Stimulated activated CD4-positive, alpha-beta T cell treated with anti-CD3 and anti-CD28 coated beads, TNF-alpha, amount 100 ng/mL, for 24 hours (primary cell): ENCODE results near the gene TENT4A.
A peak's percentile ranks its signal among the peaks of the same experiment; 100 is the strongest.
"Not testable (repeated sequence)": the region's sequence is repeated elsewhere in the genome, so short reads cannot be mapped to it uniquely, and the experiment has no call there.

Experiments
- DNase-seq, 3 experiments: peaks; one replicate each; pipeline ENCODE4 v3.0.0-alpha.2; 2020; ENCODE audit warnings: low read depth in 3 of 3

TENT4A gene

GRCh38 chr5:6768590-6769230 lies 55.5 kb downstream of the TENT4A start:
- DNase-seq, result no peak

DNA sequence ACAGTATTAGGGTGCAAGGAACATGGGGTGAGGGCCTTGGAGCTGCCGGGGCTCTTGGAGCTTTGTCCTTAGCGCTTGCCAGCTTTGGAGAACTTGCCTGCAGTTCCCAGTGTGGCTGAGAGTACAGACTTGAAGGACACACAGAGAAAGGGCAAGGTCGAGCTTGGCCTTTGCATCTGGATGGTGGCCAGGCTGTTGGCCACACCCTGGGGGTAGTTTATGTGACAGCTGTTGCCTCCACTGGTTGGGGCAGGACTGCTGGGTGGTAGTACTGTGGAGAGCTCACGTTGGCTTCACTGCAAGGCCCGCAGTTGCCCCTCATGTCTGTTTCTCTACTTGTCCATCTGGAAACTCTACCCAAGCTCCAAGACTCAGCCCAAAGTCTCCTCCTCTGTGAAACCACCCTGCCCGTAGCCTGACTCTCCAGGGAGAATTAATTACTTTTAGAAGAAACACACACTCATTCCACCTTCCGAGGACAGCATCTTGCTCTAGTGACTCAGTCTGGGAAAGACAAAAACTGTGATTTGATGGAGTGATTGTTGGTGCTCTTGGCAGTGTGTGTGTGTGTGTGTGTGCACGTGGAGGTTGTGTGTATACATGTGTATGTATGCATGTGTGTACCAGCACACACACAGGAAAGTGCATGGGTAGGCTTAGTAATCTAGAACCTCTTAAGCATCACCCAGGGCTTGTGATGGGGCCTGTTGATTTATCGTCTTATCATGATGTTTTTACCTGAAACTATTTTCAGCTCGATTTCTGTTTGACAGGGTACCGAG lies 57.8 kb downstream of the TENT4A start:
- no peak for DNase-seq

GRCh38 chr5:6772886-6773285 lies 59.7 kb downstream of the TENT4A start:
- no peak for DNase-seq

- no peak for DNase-seq
Measured at GRCh38 chr5:6773342-6774035, 60.3 kb downstream of the TENT4A start.

- not testable (repeated sequence) for DNase-seq
Measured at GRCh38 chr5:6774207-6774606, 61.0 kb downstream of the TENT4A start.

DNA sequence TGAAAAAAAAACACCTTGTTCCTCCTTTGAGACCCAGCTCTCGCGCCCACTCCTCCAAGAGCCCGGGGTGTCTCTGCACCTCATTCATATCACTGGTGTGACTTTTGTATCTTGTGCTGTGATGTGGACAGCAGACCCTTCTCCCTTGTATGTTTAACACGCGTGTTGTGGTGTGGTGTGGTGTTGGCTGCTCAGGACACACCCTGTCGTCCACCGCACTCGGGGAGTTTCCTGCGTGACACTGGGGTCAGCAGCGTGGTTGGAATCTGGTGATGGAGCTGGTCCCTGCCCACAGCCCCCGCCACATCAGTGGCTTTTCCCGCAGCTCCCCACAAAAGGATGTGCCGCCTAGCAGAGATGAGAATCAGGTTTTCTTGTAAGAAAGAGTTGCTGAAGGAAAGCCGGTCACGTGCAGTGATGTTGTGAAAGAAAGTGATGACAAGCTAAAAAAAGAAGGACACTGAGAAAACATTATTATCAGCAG lies 61.5 kb downstream of the TENT4A start:
- no peak for DNase-seq

- DNase-seq, result no peak
Measured at GRCh38 chr5:6775571-6775970, 62.3 kb downstream of the TENT4A start.

- peak in 1 of 3 experiments; percentile 26 for DNase-seq
Measured at GRCh38 chr5:6780802-6781391, 67.7 kb downstream of the TENT4A start.

DNA sequence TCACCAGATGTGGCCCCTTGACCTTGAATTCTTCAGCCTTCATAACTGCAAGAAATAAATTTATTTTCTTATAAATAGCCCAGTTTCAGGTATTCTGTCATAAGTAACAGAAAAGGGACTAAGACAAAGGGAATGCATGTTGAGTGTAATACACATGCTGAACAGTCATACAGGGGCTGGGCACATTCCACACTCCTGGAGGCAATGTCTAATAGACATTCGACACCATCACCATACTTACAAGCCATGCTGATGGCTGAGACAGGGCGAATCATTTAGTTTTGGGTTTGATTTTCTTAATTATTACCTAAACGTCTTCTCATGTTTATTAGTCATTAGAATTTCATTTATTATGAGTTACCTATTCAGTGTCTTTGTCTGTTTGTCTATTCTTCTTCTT lies 68.5 kb downstream of the TENT4A start:
- DNase-seq, result no peak

GRCh38 chr5:6783787-6784186 lies 70.6 kb downstream of the TENT4A start:
- DNase-seq, result no peak

DNA sequence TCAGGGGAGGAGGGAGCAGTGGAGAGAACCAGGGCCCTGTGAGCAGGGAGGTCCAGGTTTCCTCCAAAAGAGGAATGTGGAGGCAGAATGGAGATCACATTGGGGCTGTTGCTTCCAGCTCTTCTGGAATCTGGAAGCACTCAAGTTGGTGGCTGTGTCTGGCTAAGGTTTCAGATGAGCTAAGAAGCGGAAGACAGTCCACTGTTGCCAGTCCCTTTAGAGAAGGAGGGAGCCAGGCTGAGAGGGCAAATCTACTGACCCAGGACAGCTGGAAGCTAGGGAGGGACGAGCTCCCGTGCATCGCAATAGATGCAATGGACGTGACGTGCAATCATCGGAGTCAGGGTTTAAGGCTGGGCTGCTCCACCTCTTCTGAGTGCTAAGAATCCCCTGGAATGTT lies 71.2 kb downstream of the TENT4A start:
- no peak for DNase-seq

DNA sequence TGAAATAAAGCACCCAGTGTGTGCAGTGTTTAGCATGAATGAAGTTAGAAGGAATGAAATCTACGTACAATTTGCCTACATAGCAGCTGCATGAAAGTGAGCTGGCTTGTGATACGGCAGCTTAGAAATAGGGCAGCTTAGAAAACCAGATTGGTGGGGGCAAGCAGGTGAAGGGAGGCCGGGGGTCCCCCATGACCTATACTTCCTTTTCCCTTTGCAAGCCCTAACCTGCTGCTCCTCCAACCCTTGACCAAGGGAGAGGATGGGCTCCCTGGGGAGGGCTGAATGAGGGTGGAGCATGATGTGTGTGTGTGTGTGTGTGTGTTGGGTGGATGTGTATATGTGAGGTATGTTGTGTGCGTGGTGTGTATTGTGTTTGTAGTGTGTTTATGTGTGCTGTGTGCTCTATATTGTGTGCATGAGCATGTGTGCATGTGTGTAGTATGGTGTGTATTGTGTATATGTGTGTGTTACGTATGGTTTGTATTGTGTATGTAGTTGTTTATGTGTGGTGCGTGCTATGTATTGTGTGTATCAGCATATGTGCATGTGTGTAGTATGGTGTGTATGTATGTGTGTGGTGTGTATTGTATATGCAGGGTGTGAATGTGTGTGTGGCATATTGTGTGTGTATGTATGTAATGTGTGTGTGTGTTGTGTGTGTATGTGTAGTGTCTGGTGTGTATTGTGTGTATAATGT lies 72.1 kb downstream of the TENT4A start:
- no peak for DNase-seq

DNA sequence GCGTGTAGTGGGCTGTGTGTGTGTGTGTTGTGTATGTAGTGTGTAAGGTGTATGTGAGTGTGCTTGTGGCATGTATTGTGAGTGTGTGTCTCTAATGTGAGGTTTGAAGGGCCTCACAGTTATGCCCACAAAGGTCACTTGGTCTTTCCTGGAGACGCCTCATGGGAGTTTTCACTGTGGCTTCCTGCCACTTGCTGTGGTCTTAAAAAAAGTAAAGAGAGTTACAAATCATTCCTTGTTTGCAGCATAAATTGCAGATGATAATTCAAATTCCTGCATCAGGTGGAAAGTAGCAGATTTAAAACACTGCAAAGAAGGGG lies 72.6 kb downstream of the TENT4A start:
- DNase-seq, result no peak

DNA sequence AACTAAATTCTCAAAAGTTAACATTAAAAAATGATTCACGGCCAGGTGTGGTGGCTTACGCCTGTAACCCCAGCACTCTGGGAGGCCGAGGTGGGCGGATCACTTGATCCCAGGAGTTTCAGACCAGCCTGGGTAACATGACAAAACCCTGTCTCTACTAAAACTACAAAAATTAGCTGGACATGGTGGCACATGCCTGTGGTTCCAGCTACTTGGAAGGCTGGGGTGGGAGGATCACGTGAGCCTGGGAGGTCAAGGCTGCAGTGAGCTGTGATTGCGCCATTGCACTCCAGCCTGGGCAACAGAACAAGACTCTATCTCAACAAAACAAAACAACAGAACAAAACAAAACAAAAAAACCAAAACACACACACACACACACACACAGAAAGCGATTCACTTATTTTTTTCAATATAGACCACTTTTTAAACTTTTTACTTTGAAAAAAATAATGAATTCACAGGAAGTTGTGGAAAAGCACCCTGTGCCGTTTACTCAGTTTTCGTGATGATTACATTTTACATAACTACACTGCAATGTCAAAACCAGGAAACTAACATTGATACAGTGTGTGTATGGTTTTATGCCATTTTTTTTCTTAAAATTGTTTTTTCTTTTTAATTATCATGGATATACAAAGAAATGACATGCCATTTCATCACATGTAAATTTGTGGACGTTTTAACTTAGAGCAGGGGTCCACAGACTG lies 73.7 kb downstream of the TENT4A start:
- DNase-seq, result no peak

DNA sequence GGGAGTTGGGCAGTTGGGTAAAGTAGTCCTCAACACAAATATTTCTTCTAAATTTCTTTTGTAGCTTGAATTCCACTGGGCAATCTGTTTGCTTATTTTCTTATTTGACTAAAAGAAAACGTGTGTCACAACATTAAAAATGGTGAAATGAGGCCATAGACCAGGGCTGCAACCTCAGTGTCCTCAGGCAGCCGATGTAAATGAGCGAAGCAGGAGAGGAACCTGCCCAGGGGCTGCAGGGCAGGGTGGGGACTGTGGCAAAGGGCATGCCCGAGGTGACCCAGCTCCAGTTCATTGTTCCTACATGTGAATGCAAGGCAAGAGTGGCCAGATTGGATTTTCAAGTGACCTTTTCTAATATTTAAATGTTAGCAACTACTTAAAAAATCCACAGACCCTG lies 74.7 kb downstream of the TENT4A start:
- DNase-seq, result no peak

GRCh38 chr5:6788439-6788838 lies 75.2 kb downstream of the TENT4A start:
- DNase-seq, result no peak

GRCh38 chr5:6788956-6789649 lies 75.9 kb downstream of the TENT4A start:
- no peak for DNase-seq

- no peak for DNase-seq
Measured at GRCh38 chr5:6790346-6790865, 77.2 kb downstream of the TENT4A start.

DNA sequence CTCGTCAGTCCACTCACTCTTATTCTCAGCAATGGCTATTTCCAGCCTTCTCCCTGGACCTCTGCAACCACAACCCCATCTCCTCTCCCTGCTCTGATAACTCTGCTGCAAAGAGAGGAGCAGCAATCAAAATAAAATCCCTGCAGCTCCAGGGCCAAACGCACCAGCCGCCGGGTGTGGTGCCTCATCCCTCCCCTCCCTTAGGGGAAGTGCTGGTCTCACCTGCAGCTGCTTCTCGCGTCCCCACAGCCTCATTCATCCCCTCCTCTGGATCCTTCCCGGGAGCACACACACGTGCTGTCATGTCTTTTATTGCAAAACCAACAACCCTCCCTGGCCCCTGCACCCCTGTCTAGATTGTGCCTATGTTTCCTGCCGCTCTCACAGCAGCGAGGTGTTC lies 77.8 kb downstream of the TENT4A start:
- DNase-seq, result no peak

DNA sequence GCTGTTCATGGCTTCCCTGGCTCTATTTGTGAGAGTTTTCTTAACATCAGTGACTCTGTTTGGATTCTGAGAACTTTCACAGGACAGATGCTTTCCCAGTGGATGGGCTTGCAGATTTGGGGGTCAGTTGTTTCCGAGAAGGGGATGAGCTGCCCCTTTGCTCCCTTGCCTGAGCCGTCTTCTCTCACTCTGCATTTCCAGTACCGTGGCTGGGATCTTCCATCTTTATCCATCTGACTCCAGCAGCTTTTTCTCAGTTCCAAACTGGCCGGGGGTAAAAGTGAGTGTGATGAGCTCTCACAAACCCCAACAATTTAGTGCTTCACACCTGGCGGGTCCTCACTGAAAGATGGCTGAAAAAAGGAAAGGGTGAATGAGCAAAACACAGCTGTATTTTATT lies 79.1 kb downstream of the TENT4A start:
- DNase-seq, result no peak
